ENCODE measurements around the gene CERS6. TPM values are rescaled to one million over a fixed set of nuclear protein-coding genes. Genes with fewer than 3 reads are reported as not detected.

CERS6 gene
- total and polyA plus RNA-seq, 2 experiments from 2014 or later, result 7.4 to 35.0 TPM

DNA sequence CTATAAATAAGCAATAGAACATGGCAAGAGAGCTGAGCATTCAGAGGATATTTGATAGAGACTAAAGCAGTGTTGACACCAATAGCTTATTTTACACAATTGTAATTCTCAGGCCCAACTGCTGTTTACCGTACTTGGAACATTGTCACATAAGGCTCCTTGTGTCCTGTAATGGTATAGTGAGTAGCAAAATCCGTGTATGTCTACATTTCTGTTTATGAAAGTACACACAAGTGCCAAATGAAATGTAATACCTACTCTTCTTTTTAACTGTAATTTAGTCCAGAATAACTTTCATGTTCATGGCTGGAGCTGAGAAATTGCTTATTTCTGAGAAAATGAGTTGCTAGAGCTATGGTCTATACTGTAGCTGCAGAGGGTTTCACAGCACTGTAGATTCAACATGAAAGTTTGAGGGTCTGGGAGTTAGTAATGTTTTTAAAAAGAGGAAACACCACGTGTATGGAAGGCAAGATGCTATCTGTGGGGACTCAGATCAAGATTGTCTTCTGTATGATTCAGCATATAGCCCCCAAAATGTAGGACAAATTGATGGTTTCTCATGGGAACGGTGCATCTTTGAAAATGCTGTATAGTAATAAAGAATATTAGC lies 236.2 kb downstream of the CERS6 start (continued):
- TF ChIP-seq ZNF331 (CRISPR knock-in tag; IDR thresholded peaks at IDR 0.05; ENCODE audit: low read depth), result no peak
- TF ChIP-seq NANOG (IDR thresholded peaks at IDR 0.05; ENCODE audit: borderline replicate concordance), result no peak
- TF ChIP-seq, protein P1, sequence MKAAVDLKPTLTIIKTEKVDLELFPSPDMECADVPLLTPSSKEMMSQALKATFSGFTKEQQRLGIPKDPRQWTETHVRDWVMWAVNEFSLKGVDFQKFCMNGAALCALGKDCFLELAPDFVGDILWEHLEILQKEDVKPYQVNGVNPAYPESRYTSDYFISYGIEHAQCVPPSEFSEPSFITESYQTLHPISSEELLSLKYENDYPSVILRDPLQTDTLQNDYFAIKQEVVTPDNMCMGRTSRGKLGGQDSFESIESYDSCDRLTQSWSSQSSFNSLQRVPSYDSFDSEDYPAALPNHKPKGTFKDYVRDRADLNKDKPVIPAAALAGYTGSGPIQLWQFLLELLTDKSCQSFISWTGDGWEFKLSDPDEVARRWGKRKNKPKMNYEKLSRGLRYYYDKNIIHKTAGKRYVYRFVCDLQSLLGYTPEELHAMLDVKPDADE (IDR thresholded peaks at IDR 0.05), result no peak
- TF ChIP-seq STAT1 (IDR thresholded peaks at IDR 0.05; ENCODE audit: unreplicated experiment), result no peak
- no peak for TF ChIP-seq EZH2 (IDR thresholded peaks at IDR 0.05; ENCODE audit: low read depth, unreplicated experiment)
- TF ChIP-seq, protein P2, sequence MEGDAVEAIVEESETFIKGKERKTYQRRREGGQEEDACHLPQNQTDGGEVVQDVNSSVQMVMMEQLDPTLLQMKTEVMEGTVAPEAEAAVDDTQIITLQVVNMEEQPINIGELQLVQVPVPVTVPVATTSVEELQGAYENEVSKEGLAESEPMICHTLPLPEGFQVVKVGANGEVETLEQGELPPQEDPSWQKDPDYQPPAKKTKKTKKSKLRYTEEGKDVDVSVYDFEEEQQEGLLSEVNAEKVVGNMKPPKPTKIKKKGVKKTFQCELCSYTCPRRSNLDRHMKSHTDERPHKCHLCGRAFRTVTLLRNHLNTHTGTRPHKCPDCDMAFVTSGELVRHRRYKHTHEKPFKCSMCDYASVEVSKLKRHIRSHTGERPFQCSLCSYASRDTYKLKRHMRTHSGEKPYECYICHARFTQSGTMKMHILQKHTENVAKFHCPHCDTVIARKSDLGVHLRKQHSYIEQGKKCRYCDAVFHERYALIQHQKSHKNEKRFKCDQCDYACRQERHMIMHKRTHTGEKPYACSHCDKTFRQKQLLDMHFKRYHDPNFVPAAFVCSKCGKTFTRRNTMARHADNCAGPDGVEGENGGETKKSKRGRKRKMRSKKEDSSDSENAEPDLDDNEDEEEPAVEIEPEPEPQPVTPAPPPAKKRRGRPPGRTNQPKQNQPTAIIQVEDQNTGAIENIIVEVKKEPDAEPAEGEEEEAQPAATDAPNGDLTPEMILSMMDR (conservative IDR thresholded peaks at IDR 0.05; ENCODE audit: low read depth in 2 of 2), result no peak
- TF ChIP-seq JUNB (IDR thresholded peaks at IDR 0.05; ENCODE audit: unreplicated experiment), result no peak

DNA sequence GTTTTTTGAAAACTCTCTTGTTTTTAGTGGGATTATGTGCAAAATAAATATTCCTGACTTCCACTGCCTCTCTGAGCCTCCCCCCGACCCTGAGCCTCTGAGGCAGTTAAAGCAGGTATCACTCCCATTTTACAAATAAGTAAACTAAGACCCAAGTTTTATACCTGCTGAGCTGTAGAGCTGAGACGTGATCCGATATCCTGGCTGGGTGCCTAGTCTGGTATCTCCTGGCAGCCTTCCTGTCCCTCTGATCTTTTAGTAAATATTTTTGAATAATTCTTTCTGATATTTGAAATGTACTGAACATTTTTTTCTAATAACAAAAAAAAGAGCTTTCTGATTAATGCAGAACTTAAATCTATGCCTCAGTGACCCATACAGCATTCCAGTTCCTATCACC lies 238.1 kb downstream of the CERS6 start:
- H2AFZ ChIP-seq, result no peak overlapping the region
- H3K4me1 ChIP-seq (ENCODE audit: insufficient read depth), result no peaks in the 10 kb centered on the region
- no peak overlapping the region for H3K4me3 ChIP-seq
- H3K27ac ChIP-seq (ENCODE audit: low read depth), result no peak overlapping the region
- H3K9me2 ChIP-seq (ENCODE audit: insufficient read depth), result no peaks in the 10 kb centered on the region
- no peaks in the 10 kb centered on the region for H3K79me2 ChIP-seq (replicated peaks; ENCODE audit: insufficient read depth)
- no peaks in the 10 kb centered on the region for H3K27me3 ChIP-seq (ENCODE audit: insufficient read depth)
- H3K4me2 ChIP-seq, result no peak overlapping the region
- DNase-seq (ENCODE audit: low spot score) (no peak), ATAC-seq (no peak)
- H3K4me3 Mint-ChIP-seq, result no peak overlapping the region
- TF ChIP-seq, protein P3, sequence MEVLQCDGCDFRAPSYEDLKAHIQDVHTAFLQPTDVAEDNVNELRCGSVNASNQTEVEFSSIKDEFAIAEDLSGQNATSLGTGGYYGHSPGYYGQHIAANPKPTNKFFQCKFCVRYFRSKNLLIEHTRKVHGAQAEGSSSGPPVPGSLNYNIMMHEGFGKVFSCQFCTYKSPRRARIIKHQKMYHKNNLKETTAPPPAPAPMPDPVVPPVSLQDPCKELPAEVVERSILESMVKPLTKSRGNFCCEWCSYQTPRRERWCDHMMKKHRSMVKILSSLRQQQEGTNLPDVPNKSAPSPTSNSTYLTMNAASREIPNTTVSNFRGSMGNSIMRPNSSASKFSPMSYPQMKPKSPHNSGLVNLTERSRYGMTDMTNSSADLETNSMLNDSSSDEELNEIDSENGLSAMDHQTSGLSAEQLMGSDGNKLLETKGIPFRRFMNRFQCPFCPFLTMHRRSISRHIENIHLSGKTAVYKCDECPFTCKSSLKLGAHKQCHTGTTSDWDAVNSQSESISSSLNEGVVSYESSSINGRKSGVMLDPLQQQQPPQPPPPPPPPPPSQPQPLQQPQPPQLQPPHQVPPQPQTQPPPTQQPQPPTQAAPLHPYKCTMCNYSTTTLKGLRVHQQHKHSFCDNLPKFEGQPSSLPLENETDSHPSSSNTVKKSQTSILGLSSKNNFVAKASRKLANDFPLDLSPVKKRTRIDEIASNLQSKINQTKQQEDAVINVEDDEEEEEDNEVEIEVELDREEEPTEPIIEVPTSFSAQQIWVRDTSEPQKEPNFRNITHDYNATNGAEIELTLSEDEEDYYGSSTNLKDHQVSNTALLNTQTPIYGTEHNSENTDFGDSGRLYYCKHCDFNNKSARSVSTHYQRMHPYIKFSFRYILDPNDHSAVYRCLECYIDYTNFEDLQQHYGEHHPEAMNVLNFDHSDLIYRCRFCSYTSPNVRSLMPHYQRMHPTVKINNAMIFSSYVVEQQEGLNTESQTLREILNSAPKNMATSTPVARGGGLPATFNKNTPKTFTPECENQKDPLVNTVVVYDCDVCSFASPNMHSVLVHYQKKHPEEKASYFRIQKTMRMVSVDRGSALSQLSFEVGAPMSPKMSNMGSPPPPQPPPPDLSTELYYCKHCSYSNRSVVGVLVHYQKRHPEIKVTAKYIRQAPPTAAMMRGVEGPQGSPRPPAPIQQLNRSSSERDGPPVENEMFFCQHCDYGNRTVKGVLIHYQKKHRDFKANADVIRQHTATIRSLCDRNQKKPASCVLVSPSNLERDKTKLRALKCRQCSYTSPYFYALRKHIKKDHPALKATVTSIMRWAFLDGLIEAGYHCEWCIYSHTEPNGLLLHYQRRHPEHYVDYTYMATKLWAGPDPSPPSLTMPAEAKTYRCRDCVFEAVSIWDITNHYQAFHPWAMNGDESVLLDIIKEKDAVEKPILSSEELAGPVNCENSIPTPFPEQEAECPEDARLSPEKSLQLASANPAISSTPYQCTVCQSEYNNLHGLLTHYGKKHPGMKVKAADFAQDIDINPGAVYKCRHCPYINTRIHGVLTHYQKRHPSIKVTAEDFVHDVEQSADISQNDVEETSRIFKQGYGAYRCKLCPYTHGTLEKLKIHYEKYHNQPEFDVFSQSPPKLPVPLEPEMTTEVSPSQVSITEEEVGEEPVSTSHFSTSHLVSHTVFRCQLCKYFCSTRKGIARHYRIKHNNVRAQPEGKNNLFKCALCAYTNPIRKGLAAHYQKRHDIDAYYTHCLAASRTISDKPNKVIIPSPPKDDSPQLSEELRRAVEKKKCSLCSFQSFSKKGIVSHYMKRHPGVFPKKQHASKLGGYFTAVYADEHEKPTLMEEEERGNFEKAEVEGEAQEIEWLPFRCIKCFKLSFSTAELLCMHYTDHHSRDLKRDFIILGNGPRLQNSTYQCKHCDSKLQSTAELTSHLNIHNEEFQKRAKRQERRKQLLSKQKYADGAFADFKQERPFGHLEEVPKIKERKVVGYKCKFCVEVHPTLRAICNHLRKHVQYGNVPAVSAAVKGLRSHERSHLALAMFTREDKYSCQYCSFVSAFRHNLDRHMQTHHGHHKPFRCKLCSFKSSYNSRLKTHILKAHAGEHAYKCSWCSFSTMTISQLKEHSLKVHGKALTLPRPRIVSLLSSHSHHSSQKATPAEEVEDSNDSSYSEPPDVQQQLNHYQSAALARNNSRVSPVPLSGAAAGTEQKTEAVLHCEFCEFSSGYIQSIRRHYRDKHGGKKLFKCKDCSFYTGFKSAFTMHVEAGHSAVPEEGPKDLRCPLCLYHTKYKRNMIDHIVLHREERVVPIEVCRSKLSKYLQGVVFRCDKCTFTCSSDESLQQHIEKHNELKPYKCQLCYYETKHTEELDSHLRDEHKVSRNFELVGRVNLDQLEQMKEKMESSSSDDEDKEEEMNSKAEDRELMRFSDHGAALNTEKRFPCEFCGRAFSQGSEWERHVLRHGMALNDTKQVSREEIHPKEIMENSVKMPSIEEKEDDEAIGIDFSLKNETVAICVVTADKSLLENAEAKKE (CRISPR knock-in tag; IDR thresholded peaks at IDR 0.05), result no peak
- TF ChIP-seq CREB1 (CRISPR knock-in tag; IDR thresholded peaks at IDR 0.05; ENCODE audit: low read depth), result no peak
- TF ChIP-seq POLR2AphosphoS5 (IDR thresholded peaks at IDR 0.05; ENCODE audit: low read depth), result no peak
- TF ChIP-seq ZNF114 (CRISPR knock-in tag; IDR thresholded peaks at IDR 0.05), result no peak
- TF ChIP-seq JUNB (IDR thresholded peaks at IDR 0.05; ENCODE audit: unreplicated experiment), result no peak
- TF ChIP-seq, protein P1 (IDR thresholded peaks at IDR 0.05), result no peak
- peaks cover 11% of the 10 kb centered on the region; the same call in 1 of the 3 replicates for H3K36me3 Mint-ChIP-seq (ENCODE audit: low read depth)
- H3K36me3 ChIP-seq (ENCODE audit: insufficient read depth), result no peaks in the 10 kb centered on the region
- H3F3A ChIP-seq (replicated peaks; ENCODE audit: low read depth), result no peaks in the 10 kb centered on the region
- H3K9me3 Mint-ChIP-seq, result no peaks in the 10 kb centered on the region
- 0 out of 2 replicates have a peak, but pooled peaks cover 4% of the 10 kb centered on the region for H4K20me1 ChIP-seq (replicated peaks; ENCODE audit: insufficient read depth)
- H3K4me1 Mint-ChIP-seq, result no peaks in the 10 kb centered on the region; the same call in 2 of the 3 replicates
- H3K27me3 Mint-ChIP-seq (ENCODE audit: insufficient read depth, low read depth, poor library complexity), result no peaks in the 10 kb centered on the region
- no peak overlapping the region for H3K27ac Mint-ChIP-seq
